H1 (cell line): ENCODE data around the gene SV2B. TPM values are rescaled to one million over a fixed set of nuclear protein-coding genes. Genes with fewer than 3 reads are reported as not detected.

Source experiments
- CTCF ChIA-PET: fragments of 300-600 bp; sonication (Branson Sonifier 250); formaldehyde crosslinking; loops from one replicate; lab custom pipeline; 2021; ENCODE audit not compliant: partially characterized antibody; lab: Charles Lee
- POLR2A ChIA-PET: fragments of 300-600 bp; sonication (Branson Sonifier 250); formaldehyde crosslinking; loops from one replicate; lab custom pipeline; 2021; ENCODE audit warnings: inconsistent platforms; ENCODE audit not compliant: partially characterized antibody; lab: Charles Lee
- DNase-seq, 2 experiments: peaks; one replicate each; pipeline versions ENCODE4 v3.0.0 to v3.0.0-alpha.2; 2010 to 2022; ENCODE audit warnings: low spot score in 2 of 2, low read depth in 1 of 2, mixed read lengths in 1 of 2
- FAIRE-seq: peaks from 2 replicates; lab custom pipeline; 2011; peaks lifted over from hg19 to GRCh38; lab: Jason Lieb, UNC
- H2AFZ ChIP-seq: 2 replicates; pipeline ENCODE4 v1.8.1; 2012; ENCODE audit warnings: low read length, inconsistent platforms
- H2AK5ac ChIP-seq: 2 replicates; pipeline ENCODE4 v1.6.1; 2013; ENCODE audit warnings: low read depth, low read length
- H2BK120ac ChIP-seq: replicated peaks from 2 replicates; pipeline ENCODE3; 2013; ENCODE audit warnings: low read depth, low read length, inconsistent platforms
- H2BK12ac ChIP-seq: 2 replicates; pipeline ENCODE4 v1.6.1; 2013; ENCODE audit warnings: low read depth, low read length
- H2BK15ac ChIP-seq: 2 replicates; pipeline ENCODE4 v1.6.1; 2013; ENCODE audit warnings: low read length
- H2BK20ac ChIP-seq: 2 replicates; pipeline ENCODE4 v1.6.1; 2013; ENCODE audit warnings: low read length
- H2BK5ac ChIP-seq: 2 replicates; pipeline ENCODE4 v1.6.1; 2013; ENCODE audit warnings: low read depth, low read length
- H3K14ac ChIP-seq: 2 replicates; pipeline ENCODE4 v1.6.1; 2013; ENCODE audit warnings: inconsistent platforms; ENCODE audit not compliant: insufficient read length
- H3K18ac ChIP-seq: 2 replicates; pipeline ENCODE4 v1.6.1; 2013; ENCODE audit warnings: low read length; ENCODE audit errors: extremely low read depth
- H3K23ac ChIP-seq: 2 replicates; pipeline ENCODE4 v1.6.1; 2013; ENCODE audit warnings: inconsistent platforms; ENCODE audit not compliant: insufficient read length
- H3K23me2 ChIP-seq: 2 replicates; pipeline ENCODE4 v1.6.1; 2013; ENCODE audit warnings: low read depth, low read length
- H3K27ac ChIP-seq: 2 replicates; pipeline ENCODE4 v1.6.1; 2011; ENCODE audit warnings: low read depth, low read length, inconsistent platforms
- H3K27me3 ChIP-seq, 4 experiments: replicated peaks in 1 of 4; 1 replicate in 1 of 4; 2 replicates in 3 of 4; pipeline versions ENCODE4 v1.6.1 to v1.8.1; 2011 to 2013; ENCODE audit warnings: low read length in 3 of 4, mild to moderate bottlenecking in 3 of 4, inconsistent platforms in 2 of 4, mixed read lengths in 2 of 4, moderate library complexity in 1 of 4; ENCODE audit not compliant: control insufficient read depth in 3 of 4, insufficient read depth in 3 of 4; ENCODE audit errors: extremely low read depth in 1 of 4
- H3K36me3 ChIP-seq, 4 experiments: 2 replicates each; pipeline versions ENCODE4 v1.6.1 to v1.8.1; 2011 to 2013; ENCODE audit warnings: mild to moderate bottlenecking in 4 of 4, low read length in 3 of 4, moderate library complexity in 2 of 4, control low read depth in 1 of 4, inconsistent platforms in 1 of 4; ENCODE audit not compliant: insufficient read depth in 4 of 4, control insufficient read depth in 2 of 4
- H3K4ac ChIP-seq: replicated peaks from 2 replicates; pipeline ENCODE3; 2013; ENCODE audit warnings: low read length, low read depth, mixed read lengths, inconsistent platforms; ENCODE audit not compliant: insufficient read length
- H3K4me1 ChIP-seq, 4 experiments: replicated peaks in 1 of 4; 1 replicate in 1 of 4; 2 replicates in 3 of 4; pipeline versions ENCODE4 v1.6.1 to v1.8.1; 2011 to 2013; ENCODE audit warnings: low read length in 3 of 4, inconsistent platforms in 2 of 4, mixed read lengths in 1 of 4; ENCODE audit not compliant: insufficient read depth in 4 of 4, control insufficient read depth in 3 of 4
- H3K4me2 ChIP-seq, 2 experiments: 2 replicates each; pipeline versions ENCODE4 v1.6.1 to v1.8.1; 2011 to 2013; ENCODE audit warnings: low read depth in 2 of 2, low read length in 2 of 2, control low read depth in 1 of 2, inconsistent platforms in 1 of 2, mild to moderate bottlenecking in 1 of 2; ENCODE audit not compliant: insufficient read depth in 1 of 2
- H3K4me3 ChIP-seq, 4 experiments: fragments of 200-600, 300-600 bp in 1 of 4; sonication (generic), shearing (Covaris generic), sonication (Bioruptor Twin) in 1 of 4; 2 replicates each; pipeline versions ENCODE4 v1.5.1 to v1.8.1; 2011 to 2016; ENCODE audit warnings: low read length in 4 of 4, low read depth in 3 of 4, control low read depth in 2 of 4, inconsistent platforms in 2 of 4, mild to moderate bottlenecking in 2 of 4, mixed read lengths in 1 of 4, moderate library complexity in 1 of 4; ENCODE audit not compliant: insufficient read depth in 2 of 4; ENCODE audit errors: extremely low read depth in 1 of 4
- H3K56ac ChIP-seq: replicated peaks from 2 replicates; pipeline ENCODE3; 2013; ENCODE audit warnings: low read depth, mild to moderate bottlenecking, mixed read lengths, low read length, inconsistent platforms; ENCODE audit not compliant: insufficient read length
- H3K79me1 ChIP-seq: 2 replicates; pipeline ENCODE4 v1.6.1; 2013; ENCODE audit warnings: low read depth, low read length, control low read depth
- H3K79me2 ChIP-seq, 2 experiments: 2 replicates each; pipeline versions ENCODE4 v1.6.1 to v1.8.1; 2012 to 2013; ENCODE audit warnings: low read length in 2 of 2, mild to moderate bottlenecking in 2 of 2, inconsistent platforms in 1 of 2; ENCODE audit not compliant: insufficient read depth in 2 of 2, control insufficient read depth in 1 of 2
- H3K9ac ChIP-seq, 4 experiments: replicated peaks in 1 of 4; 1 replicate in 1 of 4; 2 replicates in 3 of 4; pipeline versions ENCODE4 v1.6.1 to v1.8.1; 2011 to 2013; ENCODE audit warnings: low read depth in 3 of 4, low read length in 3 of 4, control low read depth in 2 of 4, mild to moderate bottlenecking in 2 of 4, moderate library complexity in 2 of 4, inconsistent platforms in 1 of 4; ENCODE audit errors: extremely low read depth in 1 of 4
- H3K9me3 ChIP-seq, 2 experiments: 2 replicates each; pipeline versions ENCODE4 v1.6.1 to v1.8.1; 2012 to 2013; ENCODE audit warnings: mild to moderate bottlenecking in 2 of 2, moderate library complexity in 2 of 2, control low read depth in 1 of 2, inconsistent platforms in 1 of 2, low read depth in 1 of 2, low read length in 1 of 2, mixed read lengths in 1 of 2; ENCODE audit not compliant: insufficient read depth in 2 of 2
- H4K20me1 ChIP-seq, 2 experiments: replicated peaks in 1 of 2; 2 replicates each; pipeline versions ENCODE3 to v1.8.1; 2011 to 2013; ENCODE audit warnings: inconsistent platforms in 2 of 2, low read length in 2 of 2, mild to moderate bottlenecking in 1 of 2; ENCODE audit not compliant: insufficient read depth in 2 of 2, control insufficient read depth in 1 of 2
- H4K5ac ChIP-seq: 2 replicates; pipeline ENCODE4 v1.6.1; 2013; ENCODE audit warnings: low read length, low read depth, mixed read lengths, inconsistent platforms; ENCODE audit not compliant: insufficient read length
- H4K8ac ChIP-seq: 2 replicates; pipeline ENCODE4 v1.8.0; 2013; ENCODE audit warnings: mild to moderate bottlenecking, moderate library complexity, low read length, inconsistent platforms; ENCODE audit not compliant: insufficient read depth; ENCODE audit errors: extremely low read depth
- H4K91ac ChIP-seq: replicated peaks from 2 replicates; pipeline ENCODE3; 2013; ENCODE audit warnings: low read length, mixed read lengths, inconsistent platforms; ENCODE audit not compliant: insufficient read length
- ASH2L ChIP-seq: fragments of 200-600, 300-600 bp; sonication (generic); IDR thresholded peaks from one replicate; pipeline ENCODE4 v1.7.1; 2017; ENCODE audit warnings: low read length
- CREB1 ChIP-seq: IDR thresholded peaks from 2 replicates; pipeline ENCODE4 v1.6.1; 2012; ENCODE audit warnings: inconsistent platforms
- CTCF ChIP-seq, 3 experiments: IDR thresholded peaks; 1 replicate in 2 of 3; 2 replicates in 1 of 3; pipeline versions ENCODE4 v1.5.1 to v1.6.1; 2011; ENCODE audit warnings: low read length in 3 of 3, mild to moderate bottlenecking in 3 of 3, inconsistent platforms in 2 of 3, low read depth in 1 of 3, moderate library complexity in 1 of 3; ENCODE audit not compliant: insufficient read depth in 1 of 3; ENCODE audit errors: control extremely low read depth in 1 of 3
- EZH2 ChIP-seq: fragments of 200-600 bp; sonication (generic); IDR thresholded peaks from 2 replicates; pipeline ENCODE4 v1.7.1; 2012; ENCODE audit warnings: low read depth, mild to moderate bottlenecking, moderate library complexity, low read length, inconsistent platforms; ENCODE audit not compliant: severe bottlenecking
- GTF2F1 ChIP-seq: IDR thresholded peaks from 2 replicates; pipeline ENCODE4 v1.6.1; 2012; ENCODE audit warnings: low read depth, low read length, improper control_type of control experiment, borderline replicate concordance
- HDAC2 ChIP-seq, 2 experiments: fragments of 300-600 bp in 1 of 2; sonication (generic) in 1 of 2; IDR thresholded peaks; 2 replicates each; pipeline ENCODE4 v1.6.1; 2011 to 2012; ENCODE audit warnings: low read depth in 2 of 2, low read length in 2 of 2, mild to moderate bottlenecking in 2 of 2, moderate library complexity in 2 of 2, borderline replicate concordance in 1 of 2, inconsistent platforms in 1 of 2
- HDAC6 ChIP-seq: IDR thresholded peaks from one replicate; pipeline ENCODE4 v1.7.1; 2012; ENCODE audit warnings: low read depth, mild to moderate bottlenecking, inconsistent platforms, low read length, moderate library complexity
- POLR2AphosphoS5 ChIP-seq: IDR thresholded peaks from 2 replicates; pipeline ENCODE4 v1.6.1; 2011; ENCODE audit warnings: low read depth, low read length
- SP2 ChIP-seq: IDR thresholded peaks from 2 replicates; pipeline ENCODE4 v1.6.1; 2012; ENCODE audit warnings: mild to moderate bottlenecking, low read length, inconsistent platforms
- USF2 ChIP-seq: IDR thresholded peaks from 2 replicates; pipeline ENCODE4 v1.6.1; 2011; ENCODE audit warnings: low read length, improper control_type of control experiment
- WGBS, 2 experiments: shearing (Covaris generic) in 1 of 2; methylation state at CpG; one replicate each; pipeline versions ENCODE4 v1.1.6 to v1.1.7; 2013 to 2015; ENCODE audit warnings: low lambda C conversion rate in 2 of 2, mixed read lengths in 2 of 2, inconsistent platforms in 1 of 2, low coverage in 1 of 2, missing lambda C conversion rate in 1 of 2; ENCODE audit not compliant: insufficient replicate concordance in 2 of 2, insufficient coverage in 1 of 2, insufficient read length in 1 of 2; ENCODE audit errors: extremely low coverage in 1 of 2, missing lambda C conversion rate in 1 of 2; 5-methylcytosine and 5-hydroxymethylcytosine counted together
- polyA plus RNA-seq, 7 experiments: library from polyadenylated mRNA; depleted of rRNA in 3 of 7; stranded (reverse) in 5 of 7; unstranded in 2 of 7; fragments of >200 nt in 5 of 7; fragments of 200-250 nt in 2 of 7; gene quantifications; 1 replicate in 5 of 7; 2 replicates in 1 of 7; 4 replicates in 1 of 7; pipeline versions ENCODE4 v1.2.1 to v1.2.3, GENCODE V29; 2011 to 2013; ENCODE audit warnings: missing spikeins in 2 of 7, mixed read lengths in 2 of 7
- total RNA-seq: library from RNA; stranded (reverse); fragmentation: NEBNext Ultra II Directional; extraction: Animal tissue kit (Norgen Biotek cat#: 25700); gene quantifications from 2 replicates; pipeline ENCODE4 v1.2.1, GENCODE V29; 2021

SV2B gene
- total and polyA plus RNA-seq, 2 of the 8 experiments (the other 6 are each of a cell fraction or from before 2014, with no cell fraction given) = 0.09 to 0.20 TPM

- CTCF ChIA-PET = interaction anchor here (1.0 kb wide), 1 partner anchor 25 kb away, joined by 3 read pairs; no protein-coding TSS in a partner anchor
- POLR2A ChIA-PET = no interaction called here
- no peak overlapping the region for H4K8ac ChIP-seq
- H2BK15ac ChIP-seq = no peak overlapping the region
- no peaks in the 10 kb centered on the region for H3K36me3 ChIP-seq
- H3K23me2 ChIP-seq = 0 out of 2 replicates have a peak, but pooled peaks cover 2% of the 10 kb centered on the region
- no peak overlapping the region for H2AK5ac ChIP-seq
- H3K4me3 ChIP-seq = no peak overlapping the region
- no peak overlapping the region for H3K27ac ChIP-seq
- no peaks in the 10 kb centered on the region for H3K79me1 ChIP-seq
- WGBS, 2 experiments = 83% methylated on average over 8 of the region's 8 CpGs; no CpG with 5 or more reads in 1 of the 2 experiments
- H3K4me1 ChIP-seq = no peaks in the 10 kb centered on the region
- no peak overlapping the region for H2BK20ac ChIP-seq
- no peak overlapping the region for H3K14ac ChIP-seq
- no peaks in the 10 kb centered on the region for H4K20me1 ChIP-seq
- no peak overlapping the region for H3K4me2 ChIP-seq
- no peak overlapping the region for H3K23ac ChIP-seq
- H3K9ac ChIP-seq = no peak overlapping the region
- no peak overlapping the region for H4K5ac ChIP-seq
- H3K18ac ChIP-seq = no peak overlapping the region
- no peak overlapping the region for H3K4ac ChIP-seq
- H4K91ac ChIP-seq = no peak overlapping the region
- H2AFZ ChIP-seq = no peak overlapping the region
- H3K9me3 ChIP-seq = no peaks in the 10 kb centered on the region
- H3K79me2 ChIP-seq = no peaks in the 10 kb centered on the region
- DNase-seq = no peak
- no peak overlapping the region for H2BK5ac ChIP-seq
- no peak for FAIRE-seq
- H2BK120ac ChIP-seq = no peak overlapping the region
- H2BK12ac ChIP-seq = no peak overlapping the region
- no peaks in the 10 kb centered on the region for H3K27me3 ChIP-seq
- H3K56ac ChIP-seq = no peak overlapping the region
- no peak for TF ChIP-seq HDAC6
- TF ChIP-seq EZH2 = no peak
- TF ChIP-seq GTF2F1 = no peak
- TF ChIP-seq POLR2AphosphoS5 = no peak
- no peak for TF ChIP-seq CTCF (IDR thresholded peaks at IDR 0.05; ENCODE audit: control extremely low read depth in 1 of 3, insufficient read depth in 1 of 3, low read depth in 1 of 3, low read length in 3 of 3)
- TF ChIP-seq USF2 = no peak
- no peak for TF ChIP-seq SP2
- TF ChIP-seq ASH2L = no peak
- TF ChIP-seq HDAC2 (IDR thresholded peaks at IDR 0.05; ENCODE audit: borderline replicate concordance in 1 of 2, low read depth in 2 of 2, low read length in 2 of 2) = no peak
- TF ChIP-seq CREB1 = no peak
These were observed 48.8 kb upstream of the SV2B start for GRCh38 chr15:91051248-91051647.
